Embryonic facial prominence (tissue), 1 donor: ENCODE data around the gene TFAP2C.
"Not testable (repeated sequence)": the region's sequence is repeated elsewhere in the genome, so short reads cannot be mapped to it uniquely, and the experiment has no call there.

Experiments used
- DNase-seq: peaks from one replicate; pipeline ENCODE4 v3.0.0-alpha.2; 2016; ENCODE audit errors: extremely low spot score

The TFAP2C gene

DNA sequence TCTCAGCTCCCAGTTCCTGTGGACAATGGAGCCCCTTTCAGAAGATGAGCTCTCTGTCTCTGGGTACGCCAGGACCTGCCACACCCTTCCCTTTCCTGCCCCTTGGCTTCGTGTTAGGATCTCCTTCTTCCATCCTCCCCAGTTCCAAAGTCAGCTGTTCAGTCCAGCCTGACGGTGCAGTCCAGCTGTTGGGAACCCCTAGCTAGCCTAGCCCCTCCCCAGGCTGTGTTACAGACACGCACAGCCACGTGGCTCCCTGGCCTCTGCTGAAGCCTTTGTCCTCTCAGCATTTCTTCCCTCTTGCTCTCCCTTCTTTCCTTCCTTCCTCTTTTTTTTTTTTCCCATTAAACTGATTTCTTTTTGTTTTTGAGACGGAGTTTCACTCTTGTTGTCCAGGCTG, 12.4 kb upstream of the TFAP2C start:
- no peak for DNase-seq

DNA sequence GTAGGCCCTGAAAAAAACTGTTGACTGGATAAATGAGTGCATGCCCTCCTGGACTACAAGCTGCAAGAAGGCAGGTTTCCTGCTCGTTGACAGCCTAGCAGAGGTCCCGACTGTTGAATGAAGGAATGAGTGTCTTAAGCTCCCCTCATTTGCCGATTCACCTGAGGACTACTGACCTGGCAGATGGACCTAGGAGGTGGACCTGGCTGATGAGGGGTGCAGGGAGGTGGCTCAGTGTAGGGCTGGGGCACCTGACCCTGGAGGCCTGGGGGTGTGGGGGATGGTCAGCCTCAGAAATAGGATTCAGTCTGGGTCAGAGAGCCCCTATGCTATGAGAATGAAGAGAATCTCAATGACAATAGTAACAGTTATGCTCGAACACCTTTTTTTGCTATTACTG, 11.6 kb upstream of the TFAP2C start:
- no peak for DNase-seq

DNA sequence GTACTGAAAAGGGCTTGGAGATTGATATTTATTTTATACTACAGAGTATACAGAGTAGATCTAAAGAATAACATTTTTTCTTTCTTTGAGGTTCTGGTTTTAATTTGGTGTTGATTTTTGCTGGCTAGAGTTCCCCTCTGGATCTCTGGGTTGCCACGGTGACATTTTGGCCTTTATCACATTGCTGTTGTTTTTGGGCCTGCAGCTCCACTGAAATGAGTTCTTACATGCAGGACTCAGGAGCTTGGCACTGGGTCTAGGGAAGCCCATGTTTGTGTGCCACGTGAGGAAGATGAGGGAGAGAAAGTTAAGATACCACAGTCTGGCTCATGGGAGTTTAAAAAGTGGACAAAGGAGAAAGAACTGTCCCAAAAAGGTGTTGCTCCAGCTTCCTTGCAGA, 7.4 kb upstream of the TFAP2C start:
- no peak for DNase-seq

DNA sequence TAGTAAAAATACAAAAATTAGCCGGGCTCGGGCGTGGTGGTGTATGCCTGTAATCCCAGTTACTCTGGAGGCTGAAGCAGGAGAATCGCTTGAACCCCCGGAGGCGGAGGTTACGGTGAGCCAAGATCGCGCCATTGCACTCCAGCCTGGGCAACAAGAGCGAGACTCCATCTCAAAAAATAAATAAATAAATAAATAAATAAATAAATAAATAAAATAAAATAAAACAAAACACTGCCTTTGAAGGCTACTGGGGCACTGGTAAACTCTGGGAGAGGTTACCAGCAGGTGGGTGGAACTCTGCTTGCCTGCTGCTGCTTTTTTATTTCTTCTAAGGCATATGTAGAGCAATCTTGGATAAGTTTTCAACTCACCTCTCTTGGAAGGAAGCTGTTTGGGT, 5.2 kb upstream of the TFAP2C start:
- not testable (repeated sequence) for DNase-seq

DNA sequence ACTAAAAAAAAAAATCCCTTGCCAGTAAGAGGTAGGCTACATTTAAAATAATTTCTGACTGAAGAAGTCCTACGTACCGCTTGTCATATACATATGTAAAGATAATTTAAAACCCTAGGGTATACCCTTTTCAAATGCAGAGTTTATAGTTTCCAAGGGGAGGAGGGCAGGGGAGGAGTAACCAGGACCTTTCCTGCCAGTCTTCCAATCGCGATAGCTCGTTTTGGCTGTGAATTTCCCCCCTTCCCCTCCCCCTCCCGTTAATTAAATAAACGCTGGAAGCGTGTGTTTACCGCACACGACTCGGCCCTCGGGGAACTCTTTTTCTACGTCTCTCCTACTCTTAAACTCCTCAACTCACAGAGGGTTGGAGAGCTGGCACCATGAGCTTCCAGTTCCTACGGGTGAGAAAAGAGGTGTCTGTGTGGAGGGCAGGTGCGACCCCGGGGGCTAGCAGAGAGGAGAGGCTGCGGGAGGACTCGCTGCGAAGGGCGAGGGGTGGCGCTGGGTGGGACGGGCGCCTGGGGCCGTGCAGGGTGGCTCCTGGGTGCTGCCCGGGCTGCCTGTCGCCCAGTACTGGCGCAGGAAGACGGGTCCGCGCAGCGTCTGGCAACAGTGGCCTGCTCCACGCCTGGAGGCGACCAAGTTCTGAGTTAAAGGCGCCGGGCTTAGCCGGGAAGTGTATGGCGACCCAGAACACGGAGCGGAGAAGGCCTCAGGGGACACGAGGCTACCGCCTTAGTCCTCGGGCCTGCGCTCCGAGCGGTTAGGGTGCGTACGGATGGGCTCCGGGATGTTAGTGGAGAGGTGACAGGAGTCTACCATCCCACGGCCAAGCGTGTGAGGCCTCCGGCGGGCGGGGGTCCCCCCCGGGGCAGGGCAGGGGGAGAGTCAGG, 4.1 kb upstream of the TFAP2C start:
- DNase-seq = no peak

DNA sequence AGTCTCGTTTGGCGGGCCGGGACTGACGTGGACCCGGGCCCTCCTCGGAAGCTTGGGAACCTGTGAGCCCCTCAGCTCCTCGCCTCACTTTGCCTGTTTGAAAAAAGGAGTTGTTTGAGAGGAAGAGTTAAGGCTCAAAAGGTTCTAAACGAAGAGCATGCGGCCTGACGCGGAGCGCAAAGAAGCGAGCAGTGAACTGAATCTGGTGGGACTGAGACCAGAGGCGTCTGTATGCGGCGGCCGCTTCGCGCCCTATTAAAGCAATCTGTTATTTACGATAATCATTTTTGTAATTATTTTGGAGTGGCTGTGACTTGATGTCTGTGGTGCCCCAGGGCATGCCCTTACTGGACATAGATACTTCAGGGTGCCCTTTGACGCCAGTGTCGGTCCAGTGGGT, 3.3 kb upstream of the TFAP2C start:
- no peak for DNase-seq

DNA sequence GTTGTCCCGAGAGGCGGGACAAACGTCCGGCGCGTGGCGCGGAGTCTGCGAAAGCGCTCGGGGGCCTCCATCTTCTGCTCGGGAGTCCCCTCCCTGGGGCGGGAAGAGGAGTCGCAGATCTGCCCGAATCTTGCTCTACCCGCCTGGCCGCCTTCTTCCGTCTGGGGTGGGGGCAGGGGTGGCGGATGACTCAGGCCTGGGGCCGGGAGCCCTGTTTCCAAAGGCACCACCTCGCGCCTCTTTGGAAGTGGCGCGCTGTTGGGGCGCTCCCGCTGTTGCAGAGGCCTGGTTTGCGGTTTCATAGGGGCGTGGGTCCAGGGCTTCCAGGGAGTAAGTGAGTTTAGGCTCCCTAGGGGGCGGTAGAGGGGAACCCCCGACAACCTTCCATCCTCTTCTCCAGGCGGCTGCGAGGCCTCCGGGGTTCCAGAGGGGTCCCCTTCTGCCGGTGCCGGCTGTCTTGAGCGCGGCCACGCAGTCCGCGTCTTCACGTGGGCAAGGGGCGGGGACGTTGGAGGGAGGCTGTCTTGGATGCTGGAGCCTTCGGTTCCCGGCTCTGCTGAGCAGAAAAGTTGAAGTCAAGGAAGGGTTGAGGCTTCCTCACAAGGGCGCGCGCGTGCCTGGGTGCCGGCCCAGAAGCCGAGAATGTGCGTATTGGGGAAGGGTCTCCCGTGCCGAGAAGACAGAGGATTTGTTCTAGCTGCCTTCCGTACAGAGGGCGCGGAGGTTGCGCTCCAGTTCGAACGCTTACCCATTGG, 2.6 kb upstream of the TFAP2C start:
- DNase-seq = no peak

DNA sequence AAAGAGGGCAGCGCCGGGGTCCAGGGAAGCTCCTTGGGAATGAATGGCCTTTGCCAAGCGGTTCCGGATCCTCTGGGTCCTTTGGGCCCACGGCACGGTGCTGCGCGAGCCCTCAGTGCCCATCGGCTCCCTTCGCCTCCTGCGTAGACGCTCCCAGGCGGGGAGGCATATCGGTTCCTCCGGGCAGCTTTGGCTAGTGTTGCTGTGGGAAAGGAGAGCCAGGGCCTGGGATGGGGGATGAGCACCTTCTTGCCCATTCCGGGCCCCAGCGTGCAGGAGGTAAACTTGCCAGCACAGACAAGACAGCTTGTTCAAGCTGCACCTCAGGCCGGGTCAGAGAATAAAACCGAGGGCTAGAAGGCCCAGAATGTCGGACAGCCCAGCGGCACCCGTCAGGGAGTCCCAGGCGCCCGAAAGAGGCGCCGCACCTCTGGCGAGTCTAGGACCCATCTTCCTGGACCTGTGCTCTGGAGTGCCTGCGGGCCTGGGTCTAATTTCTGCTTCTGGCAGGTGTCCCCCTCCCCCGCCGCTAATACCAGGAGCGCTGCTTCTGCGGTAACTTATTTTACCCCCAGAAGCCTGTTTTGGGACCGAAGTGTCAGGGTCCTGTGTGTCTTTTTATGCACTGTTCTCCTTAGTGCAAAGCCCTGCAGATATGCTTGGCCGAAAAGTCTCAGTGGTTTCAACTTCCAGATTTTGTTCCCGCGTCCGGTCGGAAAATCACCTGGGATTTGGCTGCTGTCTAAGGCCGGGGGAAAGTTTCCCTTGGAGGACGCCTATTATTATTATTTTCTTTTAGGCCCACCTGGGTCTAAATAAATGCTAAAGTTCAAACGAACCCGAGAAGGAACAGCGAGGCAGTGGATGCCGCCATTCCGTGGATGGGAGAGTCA, 1.7 kb upstream of the TFAP2C start:
- DNase-seq = no peak

DNA sequence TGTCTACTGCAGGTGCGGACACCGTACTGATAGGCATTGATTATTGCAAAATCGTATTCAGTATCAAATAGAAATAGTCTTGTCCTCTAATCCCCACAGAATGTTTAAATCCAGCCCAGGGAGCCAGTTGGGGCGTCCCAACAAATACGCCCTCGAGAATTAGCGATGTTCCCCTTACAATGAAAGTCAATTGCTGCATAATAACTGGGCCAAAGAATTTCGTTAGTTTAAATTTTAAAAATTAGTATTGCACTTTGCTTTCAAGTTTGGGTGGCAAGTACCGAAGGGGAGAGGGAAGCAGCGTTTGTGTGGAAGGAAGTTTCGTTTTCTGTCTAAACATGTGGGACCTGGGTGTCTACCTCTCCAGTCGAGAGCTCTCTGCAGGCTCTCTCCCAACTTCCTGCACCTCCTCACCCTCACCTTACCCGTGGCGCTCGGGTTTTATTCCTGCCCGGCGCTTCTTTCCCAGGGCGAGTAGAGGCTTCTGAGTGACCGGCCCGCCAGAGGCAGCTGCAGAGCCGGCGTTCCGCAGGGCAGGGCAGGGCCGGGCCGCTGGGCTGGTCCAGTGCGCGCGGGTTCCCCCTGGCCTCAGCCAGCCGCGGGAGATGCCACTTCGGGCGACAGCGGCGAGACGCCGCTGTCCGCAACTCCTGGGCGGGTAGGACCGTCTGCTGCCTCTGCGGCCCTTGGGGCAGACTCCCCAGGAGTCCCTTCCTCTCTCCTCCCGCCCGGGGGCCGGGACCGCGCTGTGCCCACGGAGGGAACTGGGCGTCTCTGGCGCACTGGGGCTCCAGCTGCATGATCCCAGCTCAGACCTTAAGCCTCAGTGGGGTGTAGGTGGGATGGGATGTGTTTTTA, 862 bp upstream of the TFAP2C start:
- DNase-seq = no peak

DNA sequence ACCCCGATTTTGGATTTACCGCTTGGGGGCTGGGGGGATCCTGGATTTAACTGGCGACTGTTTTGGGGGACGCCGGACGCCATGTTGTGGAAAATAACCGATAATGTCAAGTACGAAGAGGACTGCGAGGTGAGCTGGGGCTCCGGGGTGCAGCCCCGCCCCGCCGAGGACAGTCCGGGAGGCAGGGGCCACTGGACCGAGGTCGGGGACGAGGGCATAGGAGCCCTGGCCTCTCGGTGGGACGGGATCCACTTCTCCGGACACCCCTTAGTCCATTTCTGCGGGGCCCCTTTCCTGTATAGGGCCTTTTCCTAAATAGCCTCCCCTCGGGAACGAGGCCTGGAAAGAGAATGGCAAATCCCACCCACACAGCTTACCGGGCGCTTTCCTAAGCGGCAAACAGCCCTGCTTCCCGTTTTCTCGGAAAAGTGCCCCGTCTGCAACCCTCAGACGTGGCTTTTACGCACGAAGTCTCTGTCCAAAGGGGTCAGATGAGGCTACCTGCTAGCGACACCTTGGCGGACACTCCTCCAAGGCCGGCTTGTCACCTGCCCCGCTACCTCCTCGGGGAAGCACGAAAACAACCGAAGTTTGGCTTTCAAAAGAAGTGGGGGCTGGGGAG, 469 bp downstream of the TFAP2C start:
- no peak for DNase-seq

DNA sequence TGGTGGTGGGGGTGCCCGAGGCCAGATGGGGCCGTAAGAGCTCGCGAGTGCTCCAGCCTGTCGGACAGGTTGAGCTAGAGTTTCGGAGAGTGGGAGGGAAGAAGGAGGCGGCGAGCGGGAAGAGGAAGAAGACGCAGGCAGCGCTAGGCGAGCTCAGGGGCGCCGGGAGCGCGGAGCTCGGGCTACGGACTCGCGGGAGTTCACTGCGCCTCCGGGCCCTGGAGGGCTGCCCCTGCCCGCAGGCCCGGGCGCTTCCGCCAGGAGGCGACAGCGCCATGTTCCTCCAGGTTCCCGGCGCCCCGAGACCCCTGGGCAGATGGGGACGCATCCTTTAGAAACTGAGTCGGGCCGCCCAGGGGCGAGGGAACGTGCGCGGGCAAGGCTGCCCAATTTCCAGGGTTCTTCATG, 984 bp downstream of the TFAP2C start:
- peak; percentile 79 for DNase-seq

DNA sequence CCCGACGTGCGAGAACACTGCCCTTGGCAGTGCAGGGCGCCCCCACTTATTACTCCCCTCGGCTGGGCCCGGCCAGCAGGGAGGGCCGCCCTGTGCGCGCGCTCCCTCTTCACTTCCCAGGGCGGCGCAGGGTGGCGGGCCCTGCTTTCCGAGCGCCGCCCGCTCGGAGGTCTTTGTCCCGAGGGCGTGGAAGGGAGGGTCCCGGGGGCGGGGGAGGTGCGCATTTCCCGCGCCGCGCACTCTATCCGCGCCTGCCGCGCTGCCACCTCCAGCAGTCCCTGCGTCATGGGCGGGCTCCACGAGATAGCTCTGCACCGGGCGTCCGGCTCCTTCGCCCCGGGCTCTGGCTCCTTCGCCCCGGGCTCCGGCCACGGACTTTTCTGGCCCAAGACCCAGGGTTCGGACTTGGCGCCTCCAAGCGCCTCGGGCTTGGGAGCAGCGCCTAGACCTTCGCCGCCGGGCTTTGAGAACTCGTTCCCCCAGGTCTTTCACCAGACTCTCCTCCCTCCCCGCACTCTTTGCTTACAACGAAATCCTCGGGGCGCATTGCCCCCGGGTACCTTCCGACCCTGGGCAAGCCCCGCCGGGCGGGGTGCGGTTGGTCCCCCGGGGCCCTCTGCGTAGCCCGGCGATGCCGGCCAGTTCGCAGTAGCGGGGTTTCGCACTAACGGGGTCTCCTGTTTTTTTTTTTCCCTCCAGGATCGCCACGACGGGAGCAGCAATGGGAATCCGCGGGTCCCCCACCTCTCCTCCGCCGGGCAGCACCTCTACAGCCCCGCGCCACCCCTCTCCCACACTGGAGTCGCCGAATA, 1.6 kb downstream of the TFAP2C start:
- no peak for DNase-seq

DNA sequence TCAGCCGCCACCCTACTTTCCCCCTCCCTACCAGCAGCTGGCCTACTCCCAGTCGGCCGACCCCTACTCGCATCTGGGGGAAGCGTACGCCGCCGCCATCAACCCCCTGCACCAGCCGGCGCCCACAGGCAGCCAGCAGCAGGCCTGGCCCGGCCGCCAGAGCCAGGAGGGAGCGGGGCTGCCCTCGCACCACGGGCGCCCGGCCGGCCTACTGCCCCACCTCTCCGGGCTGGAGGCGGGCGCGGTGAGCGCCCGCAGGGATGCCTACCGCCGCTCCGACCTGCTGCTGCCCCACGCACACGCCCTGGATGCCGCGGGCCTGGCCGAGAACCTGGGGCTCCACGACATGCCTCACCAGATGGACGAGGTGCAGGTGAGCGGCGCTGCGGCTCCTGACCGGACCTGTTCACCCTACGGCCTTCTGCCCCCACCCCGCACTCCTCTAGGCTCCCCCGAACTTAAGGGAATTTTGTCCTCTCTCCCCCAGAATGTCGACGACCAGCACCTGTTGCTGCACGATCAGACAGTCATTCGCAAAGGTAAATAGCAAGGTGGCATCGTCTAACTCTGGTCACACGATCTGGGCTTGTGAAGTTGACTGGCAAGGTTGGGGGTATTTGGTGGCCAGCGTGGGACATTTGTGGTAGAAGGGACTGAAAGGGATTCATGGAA, 2.3 kb downstream of the TFAP2C start:
- no peak for DNase-seq

DNA sequence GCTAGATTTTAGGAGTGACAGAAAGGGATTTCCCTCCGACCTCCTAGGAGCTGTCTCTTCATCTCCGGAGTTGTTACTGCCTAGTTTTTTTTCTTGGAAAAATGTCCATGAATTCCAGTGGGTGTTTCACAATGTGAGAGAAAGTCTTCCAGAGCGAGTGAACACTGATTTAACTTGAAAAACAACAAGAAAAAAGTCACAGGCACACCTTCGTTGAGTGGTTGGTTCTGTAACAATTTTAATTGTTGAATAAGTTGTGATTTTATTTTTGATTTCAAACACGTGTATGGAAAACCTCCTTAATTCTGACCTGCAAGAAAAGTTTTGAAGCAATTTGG, 2.9 kb downstream of the TFAP2C start:
- no peak for DNase-seq

DNA sequence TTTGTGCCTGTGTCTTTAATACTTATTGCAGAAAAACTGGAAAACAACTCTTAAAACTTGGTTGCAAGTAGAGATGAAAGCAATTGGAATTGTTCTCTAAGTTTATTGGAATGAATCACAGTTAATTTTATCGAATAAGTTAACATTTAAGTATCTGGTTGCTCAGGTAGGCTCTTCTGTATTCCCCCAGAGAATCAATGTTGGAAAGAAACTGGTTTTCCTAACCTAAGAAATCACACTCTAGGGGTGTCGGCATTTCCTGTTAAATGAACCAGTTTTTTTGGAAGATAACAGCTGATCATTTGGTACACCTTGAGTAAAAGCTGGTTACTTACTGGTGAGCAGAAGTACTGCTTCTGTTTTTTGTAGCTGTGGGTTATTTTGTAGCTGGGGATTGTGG, 5.2 kb downstream of the TFAP2C start:
- DNase-seq = no peak

DNA sequence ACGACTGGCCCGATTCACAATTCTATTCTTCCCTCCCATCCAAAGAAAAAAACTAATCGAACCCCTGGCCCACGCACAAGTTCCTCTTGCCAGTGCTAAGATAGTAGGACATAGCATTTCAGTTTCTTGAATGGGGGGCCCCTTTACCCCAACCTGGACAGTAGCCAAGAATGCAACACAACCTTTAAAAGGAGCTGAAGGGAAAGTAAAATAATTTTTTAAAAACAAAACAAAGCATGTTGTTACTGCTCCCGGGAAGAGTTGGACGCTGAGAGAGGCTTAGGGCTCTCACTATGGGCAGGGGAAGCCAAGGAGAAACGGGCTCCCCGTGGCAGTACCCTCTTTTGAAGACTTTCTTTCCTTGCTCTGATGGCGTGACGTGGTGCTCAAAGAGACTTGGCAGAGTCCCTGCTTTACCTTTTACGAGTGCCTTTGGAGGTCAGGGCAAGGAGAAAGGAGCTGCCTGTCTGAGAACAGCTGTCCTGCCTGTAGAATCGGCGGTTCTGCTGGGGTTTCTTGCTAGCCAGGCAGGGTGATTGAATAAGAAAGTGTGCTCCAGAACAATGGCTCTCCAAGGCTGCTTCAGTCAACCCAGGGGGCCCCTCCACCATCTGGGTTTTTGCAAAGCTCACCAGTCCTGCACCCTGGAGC, 5.8 kb downstream of the TFAP2C start:
- no peak for DNase-seq

DNA sequence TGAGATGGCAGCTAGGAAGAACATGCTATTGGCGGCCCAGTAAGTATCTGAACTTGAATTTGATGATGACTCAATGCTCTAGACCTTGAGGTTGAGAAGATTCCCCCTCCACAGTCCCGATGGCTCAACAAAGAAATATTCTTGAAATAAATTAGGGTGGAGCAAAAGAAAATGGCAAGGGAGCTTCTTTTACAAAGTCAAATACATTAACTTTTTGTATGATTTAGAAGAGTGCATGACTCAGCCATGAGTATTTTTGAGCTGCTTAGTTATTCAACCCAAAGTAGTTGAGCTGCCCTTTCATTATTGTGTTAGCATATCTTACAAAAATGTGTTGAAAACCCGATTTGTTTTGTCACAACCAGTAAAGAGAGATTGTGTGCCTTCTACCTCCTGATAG, 7.6 kb downstream of the TFAP2C start:
- no peak for DNase-seq

DNA sequence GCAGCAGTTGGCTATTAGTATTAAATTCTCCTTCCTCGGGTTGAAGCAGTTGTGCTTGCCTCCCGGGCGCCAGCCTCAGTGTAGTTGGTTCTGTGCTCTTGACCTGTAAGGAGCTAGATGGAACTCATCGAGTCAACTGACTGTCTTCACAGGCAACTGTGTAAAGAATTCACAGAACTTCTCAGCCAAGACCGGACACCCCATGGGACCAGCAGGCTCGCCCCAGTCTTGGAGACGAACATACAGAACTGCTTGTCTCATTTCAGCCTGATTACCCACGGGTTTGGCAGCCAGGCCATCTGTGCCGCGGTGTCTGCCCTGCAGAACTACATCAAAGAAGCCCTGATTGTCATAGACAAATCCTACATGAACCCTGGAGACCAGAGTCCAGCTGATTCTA, 8.5 kb downstream of the TFAP2C start:
- DNase-seq = no peak

DNA sequence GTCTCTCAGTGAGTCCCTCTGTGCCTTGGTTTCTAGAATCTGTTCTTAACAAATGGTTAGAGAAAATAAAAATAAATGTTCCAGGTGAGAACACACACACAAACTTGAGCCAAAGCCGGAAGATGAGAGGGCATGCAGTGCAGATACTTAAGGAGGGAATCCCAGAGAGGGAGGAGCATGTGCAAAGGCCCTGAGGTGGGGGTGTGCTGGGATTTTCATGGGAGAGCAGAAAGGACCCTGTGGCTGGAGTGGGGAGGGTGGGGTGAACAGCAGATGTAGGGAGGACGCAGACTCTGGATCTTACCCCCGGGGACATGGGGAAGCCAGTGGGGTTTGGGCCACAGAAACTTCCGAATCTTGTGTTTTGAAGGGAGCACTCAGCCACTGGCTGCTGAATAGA, 17.5 kb downstream of the TFAP2C start:
- DNase-seq = no peak
